Measurements from ENCODE around the gene HOXB6.

Gene HOXB6

DNA sequence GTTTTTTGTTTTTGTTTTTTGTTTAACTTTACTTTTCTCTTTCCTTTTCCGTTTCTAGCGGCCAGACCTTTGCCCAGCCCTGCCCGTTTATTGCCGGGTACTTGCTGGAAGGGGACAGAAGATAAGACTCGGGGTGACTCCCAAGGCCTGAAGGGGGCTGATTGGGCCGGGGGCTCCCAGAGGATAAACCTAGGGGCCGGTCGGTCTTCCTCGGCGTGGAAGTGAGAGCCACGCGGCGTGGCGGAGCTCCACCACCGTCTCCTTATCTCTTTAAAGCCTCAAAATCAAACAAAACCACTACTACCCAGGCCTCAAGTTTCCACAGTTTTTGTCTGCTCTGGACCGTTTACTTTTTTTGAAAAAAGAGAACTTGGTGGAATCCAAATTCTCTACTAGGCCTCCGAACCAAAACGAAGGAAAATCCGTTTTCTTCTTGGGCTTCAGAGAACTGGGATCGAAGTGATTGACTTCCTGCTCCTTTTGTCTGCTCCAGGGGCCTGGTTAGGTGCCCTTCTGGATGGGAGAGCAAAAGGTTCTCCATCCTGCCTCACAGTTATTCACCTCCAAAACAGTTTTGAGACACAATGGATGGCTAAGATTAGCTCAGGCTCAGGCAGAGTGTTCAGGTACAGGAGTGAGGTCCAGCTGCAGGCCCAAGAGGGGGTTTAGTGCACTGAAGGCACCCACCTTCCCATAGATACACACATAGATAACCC, 29.9 kb upstream of the HOXB6 start:
- DNase-seq (ENCODE audit: low spot score) (no peak), FAIRE-seq (no peak)

- DNase-seq (ENCODE audit: low spot score) = no peak
- no peak for FAIRE-seq
Measured at GRCh38 chr17:48633266-48633677, 28.5 kb upstream of the HOXB6 start.

- DNase-seq (ENCODE audit: low spot score) = no peak
- no peak for FAIRE-seq
Measured at GRCh38 chr17:48632579-48633265, 27.9 kb upstream of the HOXB6 start.

- DNase-seq (ENCODE audit: low spot score) = no peak
- FAIRE-seq = no peak
Measured at GRCh38 chr17:48631693-48632578, 27.1 kb upstream of the HOXB6 start.

GRCh38 chr17:48630925-48631692, 26.3 kb upstream of the HOXB6 start:
- DNase-seq (ENCODE audit: low spot score) (no peak), FAIRE-seq (no peak)

GRCh38 chr17:48630009-48630924, 25.5 kb upstream of the HOXB6 start:
- no peak for DNase-seq (ENCODE audit: low spot score)
- no peak for FAIRE-seq

DNA sequence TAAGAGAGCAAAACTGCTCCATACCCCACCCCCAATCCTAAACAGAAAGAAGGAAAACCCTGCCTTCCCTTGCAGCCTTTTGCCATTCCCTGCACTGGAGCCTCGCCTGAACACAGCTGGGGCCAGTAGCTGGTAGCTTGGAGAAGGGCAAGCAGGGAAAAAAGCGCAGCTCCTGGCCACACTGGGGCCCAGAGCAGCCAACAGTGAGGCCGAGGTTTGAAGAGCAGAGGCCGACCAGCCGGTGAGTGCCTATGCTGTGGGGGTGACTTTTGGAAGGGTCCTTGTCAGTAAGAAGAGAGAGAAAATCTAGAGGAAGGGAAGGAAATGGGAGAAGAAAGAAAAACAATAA, 24.6 kb upstream of the HOXB6 start:
- FAIRE-seq = no peak
- DNase-seq (ENCODE audit: low spot score) = no peak

DNA sequence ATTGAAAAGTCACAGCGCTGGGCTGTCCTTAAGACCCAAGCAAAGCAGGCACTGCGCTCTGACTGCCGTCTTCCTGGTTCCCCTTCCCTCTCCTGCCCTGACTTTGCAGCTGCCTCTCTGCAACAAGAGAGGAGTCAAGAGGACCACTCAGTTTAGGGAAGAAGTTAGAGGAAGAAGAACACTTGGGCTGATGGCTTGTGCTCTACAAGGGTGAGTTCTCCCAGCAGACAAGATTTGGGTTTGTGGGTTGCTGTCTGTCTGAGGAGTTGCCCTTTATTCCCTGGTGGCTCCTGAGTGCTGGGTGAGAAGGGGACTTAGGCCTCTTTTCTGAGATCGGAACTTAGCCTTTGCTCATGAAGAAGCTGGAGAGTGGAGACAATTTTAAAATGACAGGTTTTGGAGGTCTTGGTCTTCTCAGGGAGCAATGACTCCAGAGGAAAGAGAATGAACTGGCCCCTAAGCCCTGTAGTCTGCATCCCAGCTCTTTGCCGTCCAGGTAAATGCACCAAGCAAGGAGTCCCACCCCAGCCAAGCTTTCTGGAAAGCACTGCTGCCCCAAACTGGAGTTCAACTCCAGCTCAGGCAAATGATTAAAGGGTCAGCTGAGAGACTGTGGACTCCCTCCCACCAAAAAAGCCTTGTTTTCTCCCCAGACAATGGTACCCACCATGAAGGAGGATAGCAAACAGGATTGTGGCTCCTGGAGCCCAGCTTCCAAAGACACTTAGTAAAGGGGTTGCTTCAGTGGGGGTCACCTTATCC, 24.0 kb upstream of the HOXB6 start:
- no peak for DNase-seq (ENCODE audit: low spot score)
- no peak for FAIRE-seq

DNA sequence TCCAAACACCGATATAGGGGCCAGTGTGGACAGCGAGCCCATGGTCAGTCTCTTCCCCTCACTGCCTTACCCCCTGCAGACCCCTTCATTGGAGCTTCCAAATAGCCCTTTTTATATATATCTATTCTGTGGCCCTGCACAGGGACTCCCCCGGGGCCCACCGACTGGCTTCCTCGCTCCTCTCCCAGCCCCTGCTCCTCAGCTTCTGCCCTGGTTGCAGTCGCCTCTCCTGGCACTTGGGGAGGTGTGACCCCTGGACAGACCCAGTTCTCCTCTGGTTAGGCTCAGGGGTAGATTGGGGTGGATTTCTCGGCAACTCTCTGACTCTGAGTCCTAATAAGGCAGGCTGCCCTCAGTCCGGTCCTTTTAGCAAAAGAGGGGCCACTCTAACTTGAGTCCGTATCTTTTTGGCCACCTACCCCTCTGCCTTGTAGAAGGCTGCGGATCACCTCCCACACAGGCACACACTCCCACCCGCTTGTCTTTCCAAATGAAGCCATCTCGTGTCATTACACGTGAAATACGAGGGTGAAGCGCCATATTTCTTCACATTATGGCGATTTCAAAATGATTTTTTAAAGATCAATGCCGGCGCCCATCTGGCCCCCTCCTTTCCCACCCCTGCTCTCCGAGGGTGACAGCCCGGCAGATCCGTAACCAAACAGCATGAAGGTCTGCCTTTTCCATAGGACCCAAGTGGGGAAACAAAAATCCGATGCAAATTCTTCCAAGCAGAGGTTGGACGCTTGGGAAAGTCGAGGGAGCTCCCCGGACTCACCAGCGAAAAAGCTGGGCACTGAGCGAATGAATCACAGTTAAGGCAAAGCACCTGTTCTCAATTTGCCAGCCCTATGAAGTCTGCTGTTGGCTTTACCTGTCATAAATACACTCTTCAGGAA, 23.1 kb upstream of the HOXB6 start:
- FAIRE-seq (no peak), DNase-seq (ENCODE audit: low spot score) (no peak)

DNA sequence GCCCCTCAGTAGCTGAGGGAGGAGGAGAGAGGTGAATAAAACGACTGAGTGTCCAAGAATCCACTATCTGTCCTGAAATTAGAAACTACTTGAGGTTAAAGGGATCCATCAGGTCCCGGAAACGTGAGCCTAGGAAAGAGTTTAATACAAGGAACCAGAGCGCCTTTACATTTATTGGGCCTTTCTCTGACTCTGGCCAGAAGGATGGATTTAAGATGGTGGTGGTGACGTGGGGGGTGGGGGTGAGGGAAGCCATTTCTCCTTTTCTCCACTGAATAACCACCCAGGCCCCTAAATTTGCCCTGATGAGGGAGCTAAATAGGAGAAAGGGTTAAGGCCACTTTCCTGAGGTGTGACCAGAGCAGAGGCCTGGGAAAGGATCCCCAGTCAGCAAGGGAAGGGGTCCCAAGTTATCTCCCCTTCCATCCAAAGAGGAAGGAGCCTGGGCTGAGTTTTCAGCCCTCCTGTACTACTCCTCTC, 22.4 kb upstream of the HOXB6 start:
- DNase-seq (ENCODE audit: low spot score) = no peak
- no peak for FAIRE-seq

DNA sequence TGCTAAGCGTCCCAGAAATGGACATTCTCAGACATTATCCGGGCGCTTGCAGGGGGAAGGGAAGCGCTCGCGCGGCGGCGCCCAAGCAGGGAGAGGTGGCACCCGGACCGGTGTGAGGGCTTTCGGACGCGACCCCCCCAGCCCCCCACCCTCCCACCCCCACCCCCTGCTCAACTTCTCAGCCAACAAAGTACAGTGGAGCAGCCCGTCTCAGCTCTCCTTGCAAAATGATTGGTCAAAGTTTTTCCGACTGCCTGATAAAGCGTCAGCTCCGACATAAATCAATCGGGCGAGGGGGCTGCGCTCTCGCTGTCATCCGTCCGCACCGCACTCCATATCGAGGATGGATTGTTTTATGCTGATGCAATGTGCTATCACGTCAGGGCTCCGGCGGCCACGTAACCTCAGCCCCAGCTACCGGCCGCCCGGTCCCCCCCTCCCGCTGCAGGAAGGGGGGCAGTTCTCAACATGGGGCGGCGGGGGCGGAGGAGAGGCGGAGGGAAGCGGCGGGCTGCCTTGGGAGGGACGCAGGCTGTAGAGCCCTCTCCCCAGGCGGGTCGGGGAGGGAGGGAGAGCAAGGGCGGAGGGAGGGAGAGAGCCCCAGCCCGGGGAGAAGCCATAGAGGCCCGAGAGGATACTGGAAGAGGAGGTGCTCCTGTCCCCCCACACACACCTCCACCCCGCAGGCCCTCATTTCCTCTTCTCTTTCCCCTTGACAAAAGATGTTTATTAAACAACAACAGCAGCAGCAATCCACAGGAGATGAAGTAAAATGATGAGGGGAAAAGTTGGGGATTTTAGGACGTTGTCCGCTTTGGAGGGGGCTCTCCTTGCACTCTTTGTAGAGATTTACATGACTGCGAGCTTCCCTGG, 21.7 kb upstream of the HOXB6 start, which contains the start of gene HOXB9:
HOXB9 (minus strand) TSS at position 114 of the 873 bp plus-strand sequence; CDS start at position 25, 89 bp downstream.
- peak; percentile 60 for FAIRE-seq
- DNase-seq (ENCODE audit: low spot score) = peak; percentile 95

- peak; percentile 46 for DNase-seq (ENCODE audit: low spot score)
- FAIRE-seq = no peak
Measured at GRCh38 chr17:48625495-48626244, 20.9 kb upstream of the HOXB6 start.

GRCh38 chr17:48624544-48625494, 20.0 kb upstream of the HOXB6 start:
- peak; percentile 50 for DNase-seq (ENCODE audit: low spot score)
- FAIRE-seq = no peak

DNA sequence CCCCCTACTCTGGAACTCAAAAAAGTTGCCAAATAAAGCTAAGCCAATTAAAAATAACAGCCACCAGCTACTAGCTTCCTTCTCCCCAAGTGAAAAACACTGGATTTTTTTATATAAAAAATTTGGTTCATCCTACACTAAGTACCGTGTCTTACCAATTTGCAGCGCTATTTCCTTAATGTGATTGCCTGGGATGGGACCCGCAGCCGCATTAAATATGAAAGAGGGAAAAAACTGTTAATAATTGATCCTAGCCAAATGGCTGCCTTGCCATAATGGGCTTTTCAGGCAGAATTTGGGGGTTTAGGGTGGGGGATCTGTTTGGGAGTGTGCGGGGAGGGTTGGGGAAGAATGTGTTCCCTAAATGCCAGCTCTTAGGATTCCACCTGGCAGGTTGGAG, 19.3 kb upstream of the HOXB6 start:
- DNase-seq (ENCODE audit: low spot score) (no peak), FAIRE-seq (no peak)

GRCh38 chr17:48623583-48623982, 18.8 kb upstream of the HOXB6 start:
- FAIRE-seq (no peak), DNase-seq (ENCODE audit: low spot score) (no peak)
